Karpas-422 (cell line): Measurements from ENCODE around the gene C1QTNF4. TPM values are rescaled to one million over a fixed set of nuclear protein-coding genes. Genes with fewer than 3 reads are reported as not detected.
A peak's percentile ranks its signal among the peaks of the same experiment; 100 is the strongest.

ENCODE experiments used
- DNase-seq: peaks from one replicate; pipeline ENCODE4 v3.0.0-alpha.2; 2015
- H2AFZ ChIP-seq: fragments of 200-600 bp; sonication (generic); 2 replicates; pipeline ENCODE4 v1.6.1; 2014; ENCODE audit warnings: antibody characterized with exemption, low read length, mixed read lengths
- H3K27ac ChIP-seq: fragments of 200-600 bp; sonication (generic); 2 replicates; pipeline ENCODE4 v1.5.1; 2014; ENCODE audit warnings: mild to moderate bottlenecking, low read length, moderate library complexity
- H3K27me3 ChIP-seq: fragments of 200-600 bp; sonication (generic); 2 replicates; pipeline ENCODE4 v1.6.1; 2014; ENCODE audit warnings: low read length, mixed read lengths
- H3K36me3 ChIP-seq: fragments of 200-600 bp; sonication (generic); 2 replicates; pipeline ENCODE4 v1.6.1; 2014; ENCODE audit warnings: low read length, mixed read lengths; ENCODE audit not compliant: insufficient read depth
- H3K4me1 ChIP-seq: fragments of 200-600 bp; sonication (generic); 2 replicates; pipeline ENCODE4 v1.6.1; 2014; ENCODE audit warnings: mild to moderate bottlenecking, low read length, mixed read lengths
- H3K4me2 ChIP-seq: fragments of 200-600 bp; sonication (generic); 2 replicates; pipeline ENCODE4 v1.6.1; 2014; ENCODE audit warnings: low read length, low read depth, mild to moderate bottlenecking; ENCODE audit not compliant: poor library complexity, severe bottlenecking
- H3K4me3 ChIP-seq: fragments of 200-600 bp; sonication (generic); 2 replicates; pipeline ENCODE4 v1.5.1; 2014; ENCODE audit warnings: mild to moderate bottlenecking, antibody characterized with exemption, low read length, mixed read lengths
- H3K79me2 ChIP-seq: fragments of 200-600 bp; sonication (generic); 2 replicates; pipeline ENCODE4 v1.6.1; 2014; ENCODE audit warnings: mild to moderate bottlenecking, low read length, mixed read lengths
- H3K9ac ChIP-seq: fragments of 200-600 bp; sonication (generic); 2 replicates; pipeline ENCODE4 v1.6.0; 2014; ENCODE audit warnings: low read length
- H3K9me2 ChIP-seq: fragments of 200-600 bp; sonication (generic), shearing (Covaris generic); replicated peaks from 2 replicates; pipeline ENCODE4 v1.6.0; 2014; ENCODE audit warnings: mild to moderate bottlenecking, low read length, moderate library complexity; ENCODE audit not compliant: insufficient read depth
- H3K9me3 ChIP-seq: fragments of 300-700, 200-600 bp; sonication (generic); 2 replicates; pipeline ENCODE4 v1.6.1; 2014; ENCODE audit warnings: low read length, mixed read lengths
- H4K20me1 ChIP-seq: fragments of 200-600 bp; sonication (generic); 2 replicates; pipeline ENCODE4 v1.6.1; 2014; ENCODE audit warnings: mild to moderate bottlenecking, antibody characterized with exemption, low read length, low read depth; ENCODE audit not compliant: insufficient read depth
- total RNA-seq: library from RNA; depleted of rRNA; stranded (reverse); fragments of >200 nt; shearing (Covaris generic); gene quantifications from 2 replicates; pipeline ENCODE4 v1.2.3, GENCODE V29; 2014; ENCODE audit warnings: low replicate concordance

C1QTNF4 gene
- total RNA-seq, 1 experiment from 2014 or later: not detected

DNA sequence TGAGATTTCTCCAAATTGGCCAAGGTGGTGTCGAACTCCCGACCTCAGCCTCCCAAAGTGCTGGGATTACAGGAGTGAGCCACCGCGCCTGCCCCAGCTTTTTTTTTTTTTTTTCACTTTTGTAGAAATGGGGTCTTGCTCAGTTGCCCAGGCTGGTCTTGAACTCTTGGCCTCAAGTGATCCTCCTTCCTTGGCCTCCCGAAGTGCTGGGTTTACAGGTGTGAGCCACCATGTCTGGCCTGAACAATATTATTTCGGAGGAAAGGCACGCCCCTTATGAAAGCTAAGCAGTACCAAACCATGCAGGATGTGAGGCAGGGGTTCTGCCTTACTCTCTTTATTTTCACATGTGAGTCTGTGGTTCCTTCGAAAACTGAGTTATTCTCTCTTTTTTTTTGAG lies 32.0 kb upstream of the C1QTNF4 start:
- no peak overlapping the region for H2AFZ ChIP-seq
- no peaks in the 10 kb centered on the region for H3K79me2 ChIP-seq
- no peak for DNase-seq
- no peak overlapping the region for H3K27ac ChIP-seq
- no peaks in the 10 kb centered on the region for H3K4me1 ChIP-seq
- no peaks in the 10 kb centered on the region for H3K9me3 ChIP-seq
- H3K4me2 ChIP-seq: no peak overlapping the region
- no peaks in the 10 kb centered on the region for H4K20me1 ChIP-seq
- no peak overlapping the region for H3K9ac ChIP-seq
- H3K9me2 ChIP-seq: no peaks in the 10 kb centered on the region
- peaks cover 62% of the 10 kb centered on the region; the same call in 1 of the 2 replicates for H3K36me3 ChIP-seq
- no peaks in the 10 kb centered on the region for H3K27me3 ChIP-seq
- H3K4me3 ChIP-seq: no peak overlapping the region

DNA sequence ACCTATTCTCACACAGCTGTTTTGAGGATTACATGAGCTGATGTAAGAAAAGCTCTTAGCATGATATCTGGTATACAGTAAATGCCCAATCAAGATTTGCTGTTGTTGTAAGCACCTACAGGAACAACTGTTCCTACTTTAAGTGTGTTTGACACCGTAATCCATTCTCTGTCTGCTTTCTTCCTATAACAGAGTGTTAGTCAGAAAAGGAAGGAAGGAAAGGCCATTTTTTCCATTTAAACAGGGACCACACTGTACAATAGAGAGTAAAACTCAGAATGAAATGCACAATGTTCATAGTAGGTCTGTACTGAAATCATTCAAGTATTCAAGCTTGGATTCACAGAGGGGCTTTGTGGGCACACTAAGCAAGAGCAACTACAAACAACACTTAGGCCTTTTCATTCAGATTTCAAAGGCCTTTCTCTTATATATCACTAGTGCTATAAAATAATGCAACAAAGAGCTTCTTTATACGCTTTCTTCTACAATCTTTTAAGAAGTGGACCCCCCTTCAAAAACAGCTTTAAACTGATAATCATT lies 26.7 kb upstream of the C1QTNF4 start:
- no peak overlapping the region for H3K4me3 ChIP-seq
- no peak overlapping the region for H3K4me2 ChIP-seq
- H3K9me2 ChIP-seq: no peaks in the 10 kb centered on the region
- no peaks in the 10 kb centered on the region for H3K27me3 ChIP-seq
- no peak for DNase-seq
- no peaks in the 10 kb centered on the region for H3K79me2 ChIP-seq
- no peaks in the 10 kb centered on the region for H3K4me1 ChIP-seq
- H3K9ac ChIP-seq: no peak overlapping the region
- H3K27ac ChIP-seq: no peak overlapping the region
- H3K9me3 ChIP-seq: no peaks in the 10 kb centered on the region
- peaks cover 46% of the 10 kb centered on the region; the same call in 1 of the 2 replicates for H3K36me3 ChIP-seq
- no peak overlapping the region for H2AFZ ChIP-seq
- H4K20me1 ChIP-seq: no peaks in the 10 kb centered on the region

DNA sequence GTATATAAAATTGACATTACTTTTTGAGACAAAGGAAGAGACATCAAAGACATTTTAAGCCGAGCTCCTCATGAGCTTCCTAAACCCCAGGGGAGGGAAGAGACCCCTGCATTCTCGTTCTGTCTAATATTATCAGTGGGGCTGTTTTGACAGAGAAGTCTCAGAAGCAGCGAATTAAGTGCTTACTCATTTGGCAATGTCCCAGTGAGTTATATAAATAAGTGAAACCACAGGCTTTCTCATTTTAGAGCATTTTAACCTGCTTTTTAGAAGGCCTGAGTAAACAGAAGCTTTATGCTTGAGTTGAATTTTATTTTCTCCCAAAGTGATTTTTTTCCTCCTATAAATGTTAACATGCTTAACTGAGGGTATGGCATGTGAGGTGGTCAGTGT lies 23.2 kb upstream of the C1QTNF4 start:
- H4K20me1 ChIP-seq: no peaks in the 10 kb centered on the region
- no peak overlapping the region for H3K27ac ChIP-seq
- no peaks in the 10 kb centered on the region for H3K79me2 ChIP-seq
- no peaks in the 10 kb centered on the region for H3K9me2 ChIP-seq
- H3K4me3 ChIP-seq: no peak overlapping the region
- H3K9me3 ChIP-seq: no peaks in the 10 kb centered on the region
- H2AFZ ChIP-seq: no peak overlapping the region
- peaks cover 31% of the 10 kb centered on the region; the same call in 1 of the 2 replicates for H3K36me3 ChIP-seq
- H3K9ac ChIP-seq: no peak overlapping the region
- no peak overlapping the region for H3K4me2 ChIP-seq
- no peaks in the 10 kb centered on the region for H3K27me3 ChIP-seq
- no peaks in the 10 kb centered on the region for H3K4me1 ChIP-seq
- DNase-seq: no peak

DNA sequence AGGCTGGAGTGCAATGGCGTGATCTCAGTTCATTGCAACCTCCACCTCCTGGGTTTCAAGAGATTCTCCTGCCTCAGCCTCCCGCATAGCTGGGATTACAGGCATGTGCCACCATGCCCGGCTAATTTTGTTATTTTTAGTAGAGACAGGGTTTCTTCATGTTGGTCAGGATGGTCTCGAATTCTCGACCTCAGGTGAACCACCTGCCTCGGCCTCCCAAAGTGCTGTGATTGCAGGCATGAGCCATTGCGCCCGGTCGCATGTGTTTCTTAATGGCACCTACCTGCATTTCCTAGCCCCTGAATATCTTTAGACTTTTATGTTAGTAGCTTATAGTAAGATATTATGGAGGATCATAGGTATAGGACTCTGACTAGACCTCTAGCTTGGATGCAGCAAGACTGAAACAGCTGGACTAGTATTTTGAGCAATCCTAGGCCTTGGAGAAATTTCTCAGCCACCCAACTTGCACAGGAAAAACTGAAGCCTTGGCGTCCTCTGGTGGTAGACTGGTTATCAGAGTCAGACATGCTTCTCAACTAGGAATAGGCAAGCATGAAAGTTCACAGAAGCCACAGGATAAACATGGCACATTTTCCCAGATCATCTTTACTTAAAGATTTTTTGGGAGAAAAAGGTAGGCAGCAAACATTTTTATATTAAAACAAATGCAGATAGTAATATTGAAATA lies 22.7 kb upstream of the C1QTNF4 start:
- no peak overlapping the region for H2AFZ ChIP-seq
- H3K9me2 ChIP-seq: no peaks in the 10 kb centered on the region
- H4K20me1 ChIP-seq: no peaks in the 10 kb centered on the region
- no peak overlapping the region for H3K4me2 ChIP-seq
- no peak overlapping the region for H3K9ac ChIP-seq
- DNase-seq: peak; percentile 69
- H3K4me3 ChIP-seq: no peak overlapping the region
- H3K79me2 ChIP-seq: no peaks in the 10 kb centered on the region
- H3K9me3 ChIP-seq: no peaks in the 10 kb centered on the region
- H3K36me3 ChIP-seq: peaks cover 26% of the 10 kb centered on the region; the same call in 1 of the 2 replicates
- no peaks in the 10 kb centered on the region for H3K27me3 ChIP-seq
- H3K27ac ChIP-seq: no peak overlapping the region
- peaks cover 3% of the 10 kb centered on the region for H3K4me1 ChIP-seq

DNA sequence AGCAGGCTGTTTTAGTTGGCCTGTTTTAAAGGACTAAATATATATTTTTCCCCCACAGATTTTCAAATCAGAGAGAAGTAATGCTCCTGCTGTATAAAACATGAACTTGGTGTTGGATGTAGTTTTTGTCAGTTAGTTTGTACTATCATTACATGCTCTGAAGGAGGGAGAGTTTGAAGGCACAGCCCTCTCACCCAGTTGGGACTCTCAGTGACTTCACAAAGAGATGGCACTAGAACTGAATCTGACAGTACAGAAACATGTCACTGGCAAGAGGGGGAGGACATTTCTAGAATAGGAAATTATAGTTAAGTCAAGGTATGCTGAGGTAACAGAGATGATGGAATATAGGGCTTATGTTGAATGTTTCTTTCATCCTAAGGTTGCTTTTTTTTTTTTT lies 21.0 kb upstream of the C1QTNF4 start:
- Histone ChIP-seq H3K27ac (no peak overlapping the region), H3K9me2 (no peaks in the 10 kb centered on the region), H3K4me3 (no peak overlapping the region), H4K20me1 (no peaks in the 10 kb centered on the region), H2AFZ (no peak overlapping the region), H3K9me3 (no peaks in the 10 kb centered on the region), H3K36me3 (peaks cover 16% of the 10 kb centered on the region; the same call in 1 of the 2 replicates), H3K9ac (no peak overlapping the region), H3K79me2 (no peaks in the 10 kb centered on the region), H3K27me3 (no peaks in the 10 kb centered on the region), H3K4me1 (peaks cover 10% of the 10 kb centered on the region), H3K4me2 (no peak overlapping the region)
- no peak for DNase-seq

DNA sequence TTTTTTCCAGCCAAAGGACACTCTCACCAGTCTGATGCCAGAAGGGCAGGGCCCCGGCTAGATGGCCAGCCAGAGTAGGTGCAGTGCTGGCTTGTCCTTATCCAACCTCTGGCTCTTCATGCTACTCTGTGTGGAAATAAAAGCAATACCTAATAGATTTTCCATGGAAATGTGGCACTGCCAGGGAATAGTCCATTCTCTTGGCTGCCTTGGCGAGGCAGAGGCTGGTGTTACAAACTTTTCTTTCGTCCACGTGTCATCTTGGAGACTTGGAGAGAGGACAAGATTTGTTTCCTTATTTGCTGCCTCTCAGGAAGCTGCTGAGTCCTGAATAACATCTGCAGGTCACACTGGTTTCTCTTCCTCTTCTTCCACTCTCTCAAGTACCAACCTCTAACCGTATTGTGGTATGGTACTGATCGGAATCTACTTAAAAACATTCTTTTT lies 17.2 kb upstream of the C1QTNF4 start:
- H3K4me3 ChIP-seq: no peak overlapping the region
- H3K27ac ChIP-seq: peak overlapping the region; percentile 53
- H3K9me2 ChIP-seq: no peaks in the 10 kb centered on the region
- no peaks in the 10 kb centered on the region for H3K79me2 ChIP-seq
- H3K4me2 ChIP-seq: no peak overlapping the region
- peak; percentile 63 for DNase-seq
- H3K27me3 ChIP-seq: no peaks in the 10 kb centered on the region
- H2AFZ ChIP-seq: no peak overlapping the region
- no peaks in the 10 kb centered on the region for H3K36me3 ChIP-seq
- H3K9me3 ChIP-seq: no peaks in the 10 kb centered on the region
- peak overlapping the region; percentile 16; the same call in 1 of the 2 replicates for H3K9ac ChIP-seq
- no peaks in the 10 kb centered on the region for H4K20me1 ChIP-seq
- peaks cover 21% of the 10 kb centered on the region for H3K4me1 ChIP-seq

DNA sequence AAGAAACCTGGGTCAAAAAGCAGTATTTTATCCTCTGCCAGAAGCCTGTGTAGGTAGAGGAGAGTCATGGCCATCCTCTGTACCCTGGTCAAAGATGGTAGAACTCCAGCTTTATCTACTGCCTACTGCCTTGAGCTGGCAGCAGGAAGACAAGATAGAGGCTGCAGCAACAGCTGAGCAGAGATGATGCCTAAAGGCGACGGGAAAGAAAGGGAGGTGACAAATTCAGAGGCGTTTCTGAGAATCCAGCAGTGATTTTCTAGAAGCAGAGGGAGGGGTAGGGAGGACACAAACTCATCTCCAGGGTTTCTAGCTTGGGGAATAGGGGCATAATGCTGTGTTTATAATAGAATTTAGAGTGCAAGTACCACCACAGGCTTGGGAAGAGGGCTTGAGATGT lies 15.5 kb upstream of the C1QTNF4 start:
- H3K27ac ChIP-seq: no peak overlapping the region
- no peak overlapping the region for H3K4me3 ChIP-seq

DNA sequence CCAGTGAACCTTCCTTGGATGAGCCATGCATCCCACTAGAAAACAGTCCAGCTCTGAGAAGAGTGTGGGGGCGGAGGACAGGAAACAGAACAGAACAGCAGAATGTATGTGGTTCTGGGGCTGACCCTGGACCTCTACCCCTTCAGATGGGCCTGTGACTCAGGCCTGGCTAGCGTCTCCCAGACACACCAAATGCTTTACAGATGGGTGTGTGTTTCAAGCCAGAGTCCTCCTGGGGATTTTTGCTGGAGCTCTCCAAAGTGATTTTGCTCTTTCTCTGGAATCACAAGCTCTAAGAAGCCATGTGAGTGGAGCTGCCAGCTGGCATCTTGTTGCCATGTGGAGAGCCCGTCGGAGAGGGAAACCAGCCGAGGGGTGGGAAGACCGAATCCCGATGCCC lies 13.2 kb upstream of the C1QTNF4 start:
- no peak overlapping the region for H3K9ac ChIP-seq
- DNase-seq: no peak
- no peak overlapping the region for H3K27ac ChIP-seq
- H3K9me3 ChIP-seq: no peaks in the 10 kb centered on the region
- H3K27me3 ChIP-seq: no peaks in the 10 kb centered on the region
- no peaks in the 10 kb centered on the region for H3K79me2 ChIP-seq
- no peak overlapping the region for H3K4me3 ChIP-seq
- no peaks in the 10 kb centered on the region for H4K20me1 ChIP-seq
- no peaks in the 10 kb centered on the region for H3K9me2 ChIP-seq
- no peak overlapping the region for H3K4me2 ChIP-seq
- H3K36me3 ChIP-seq: no peaks in the 10 kb centered on the region
- H2AFZ ChIP-seq: no peak overlapping the region
- peaks cover 23% of the 10 kb centered on the region for H3K4me1 ChIP-seq

More for the DNA sequence above, 15.5 kb upstream of the C1QTNF4 start:
- Histone ChIP-seq H3K27me3 (no peaks in the 10 kb centered on the region), H3K9ac (no peak overlapping the region), H3K9me3 (no peaks in the 10 kb centered on the region), H3K36me3 (no peaks in the 10 kb centered on the region), H3K9me2 (no peaks in the 10 kb centered on the region), H3K79me2 (no peaks in the 10 kb centered on the region), H4K20me1 (no peaks in the 10 kb centered on the region), H3K4me2 (no peak overlapping the region), H3K4me1 (peaks cover 23% of the 10 kb centered on the region), H2AFZ (no peak overlapping the region)
- no peak for DNase-seq
